Measurements from ENCODE around the gene CEP55. TPM values are rescaled to one million over a fixed set of nuclear protein-coding genes. Genes with fewer than 3 reads are reported as not detected.

The CEP55 gene
- total RNA-seq, 2 donors from 2014 or later: 11.3 to 30.0 TPM

- no peaks in the 10 kb centered on the region for H3K27me3 ChIP-seq
- no peaks in the 10 kb centered on the region for H3K4me1 ChIP-seq
- H3K36me3 ChIP-seq: no peaks in the 10 kb centered on the region
- no peak for DNase-seq
- H3K9me3 ChIP-seq: no peaks in the 10 kb centered on the region
- H3K4me3 ChIP-seq: no peak overlapping the region
- H3K27ac ChIP-seq: no peak overlapping the region
- TF ChIP-seq CTCF (IDR thresholded peaks at IDR 0.05): no peak
- intact Hi-C loops (cut with DNase I): no loop called here
- H3K9ac ChIP-seq (ENCODE audit: low read depth in 2 of 2, low read length in 2 of 2): no peak overlapping the region
Observed at GRCh38 chr10:93513091-93513490, 16.7 kb downstream of the CEP55 start.

- Histone ChIP-seq H3K9me3 (no peaks in the 10 kb centered on the region), H3K27ac (no peak overlapping the region), H3K9ac (ENCODE audit: low read depth in 2 of 2, low read length in 2 of 2) (no peak overlapping the region), H3K27me3 (no peaks in the 10 kb centered on the region), H3K4me3 (no peak overlapping the region), H3K4me1 (no peaks in the 10 kb centered on the region), H3K36me3 (no peaks in the 10 kb centered on the region)
- TF ChIP-seq CTCF (IDR thresholded peaks at IDR 0.05): no peak
- intact Hi-C loops (cut with DNase I): no loop called here
- DNase-seq: no peak
Observed at GRCh38 chr10:93514521-93514920, 18.1 kb downstream of the CEP55 start.

- intact Hi-C loops (cut with DNase I): no loop called here
- H3K9ac ChIP-seq (ENCODE audit: low read depth in 2 of 2, low read length in 2 of 2): no peak overlapping the region
- H3K4me1 ChIP-seq: no peaks in the 10 kb centered on the region
- no peaks in the 10 kb centered on the region for H3K36me3 ChIP-seq
- H3K4me3 ChIP-seq: no peak overlapping the region
- no peaks in the 10 kb centered on the region for H3K9me3 ChIP-seq
- TF ChIP-seq CTCF (IDR thresholded peaks at IDR 0.05): no peak
- no peaks in the 10 kb centered on the region for H3K27me3 ChIP-seq
- no peak overlapping the region for H3K27ac ChIP-seq
- no peak for DNase-seq
Observed at GRCh38 chr10:93515071-93516005, 18.9 kb downstream of the CEP55 start.

- Histone ChIP-seq H3K9me3 (no peaks in the 10 kb centered on the region), H3K27ac (no peak overlapping the region), H3K4me1 (no peaks in the 10 kb centered on the region), H3K4me3 (no peak overlapping the region), H3K27me3 (no peaks in the 10 kb centered on the region), H3K9ac (ENCODE audit: low read depth in 2 of 2, low read length in 2 of 2) (no peak overlapping the region), H3K36me3 (no peaks in the 10 kb centered on the region)
- no peak for TF ChIP-seq CTCF (IDR thresholded peaks at IDR 0.05)
- DNase-seq: no peak
- intact Hi-C loops (cut with DNase I): no loop called here
Observed at GRCh38 chr10:93516006-93516380, 19.6 kb downstream of the CEP55 start.

- Histone ChIP-seq H3K9ac (ENCODE audit: low read depth in 2 of 2, low read length in 2 of 2) (no peak overlapping the region), H3K9me3 (no peaks in the 10 kb centered on the region), H3K4me1 (no peaks in the 10 kb centered on the region), H3K27ac (no peak overlapping the region), H3K4me3 (no peak overlapping the region), H3K36me3 (no peaks in the 10 kb centered on the region), H3K27me3 (no peaks in the 10 kb centered on the region)
- TF ChIP-seq CTCF (IDR thresholded peaks at IDR 0.05): no peak
- DNase-seq: no peak
- intact Hi-C loops (cut with DNase I): no loop called here
Observed at GRCh38 chr10:93518531-93518930, 22.1 kb downstream of the CEP55 start.
